HG03442 (cell line): Measurements from ENCODE around the gene RAB27A.

Source experiments
- ATAC-seq: cut with Tn5 transposase; IDR thresholded peaks from one replicate; pipeline ENCODE4 v1.9.1; 2021; ENCODE audit warnings: mild to moderate bottlenecking, moderate library complexity; ENCODE audit not compliant: unreplicated experiment

RAB27A gene

GRCh38 chr15:55230051-55230670, 59.5 kb downstream of the RAB27A start:
- ATAC-seq, result no peak

- no peak for ATAC-seq
Measured at GRCh38 chr15:55226127-55226526, 63.5 kb downstream of the RAB27A start.

GRCh38 chr15:55224892-55225291, 64.7 kb downstream of the RAB27A start:
- peak; percentile 40 for ATAC-seq

GRCh38 chr15:55222588-55222987, 67.0 kb downstream of the RAB27A start:
- ATAC-seq, result peak; percentile 54

DNA sequence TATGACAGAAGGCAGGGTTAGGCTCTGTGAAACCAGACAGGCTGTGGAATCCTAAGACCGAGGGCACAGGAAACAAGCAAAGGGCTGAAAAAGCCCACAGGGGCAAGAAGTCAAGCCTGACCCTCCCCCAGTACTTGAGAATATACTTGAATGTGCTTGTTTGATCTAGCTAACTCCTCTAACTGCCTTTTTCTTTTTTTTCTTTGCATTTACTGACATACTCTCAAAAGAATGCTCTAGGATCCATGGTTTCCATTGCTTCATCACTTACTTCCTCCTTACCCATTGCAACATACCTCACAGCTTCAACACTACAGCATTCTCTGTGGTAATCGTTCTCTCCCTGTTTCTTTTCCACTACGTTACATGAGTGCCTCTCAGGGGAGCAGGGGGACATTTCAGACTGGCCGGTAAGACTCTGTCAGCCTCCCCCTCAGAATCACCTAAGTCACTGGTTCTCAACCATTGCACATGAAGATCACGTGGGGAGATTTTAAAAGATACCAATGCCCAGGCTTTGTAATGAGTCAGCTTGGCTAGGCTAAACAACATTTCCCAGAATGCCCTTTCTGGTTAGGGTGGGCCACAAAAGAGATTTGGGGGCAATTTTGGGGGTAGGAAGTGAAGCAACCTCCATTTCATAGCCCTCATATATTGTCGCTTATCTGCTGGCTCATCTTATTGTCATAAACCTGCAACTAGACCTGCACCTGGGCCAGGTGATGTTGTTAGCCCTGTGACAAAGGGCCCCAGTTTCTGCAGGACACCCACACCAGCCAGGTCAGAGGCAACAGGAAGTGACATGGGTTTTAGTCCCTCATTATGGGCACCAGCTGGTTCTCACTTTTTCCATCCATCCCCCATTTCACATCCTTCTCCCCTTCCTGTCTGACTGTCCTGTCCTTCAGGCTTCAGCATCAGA, 68.3 kb downstream of the RAB27A start:
- peak; percentile 38 for ATAC-seq

DNA sequence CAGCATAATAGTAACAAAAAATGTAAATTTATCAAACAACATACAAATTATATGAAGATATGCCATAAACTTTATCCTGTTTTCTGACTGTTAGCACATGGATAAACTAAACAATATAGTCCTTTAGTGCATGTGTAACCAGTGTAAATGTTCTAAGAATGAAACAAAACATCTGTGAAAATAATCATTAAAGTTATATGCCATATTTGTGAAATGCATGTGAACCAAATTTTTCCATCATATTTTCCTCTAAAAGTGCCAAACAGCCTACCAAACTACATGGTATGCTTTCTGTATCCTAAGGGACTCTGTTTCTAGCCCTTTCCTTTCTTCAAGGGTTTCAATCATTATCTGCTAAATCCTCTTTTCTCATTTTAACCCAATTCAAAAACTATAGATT, 69.0 kb downstream of the RAB27A start:
- ATAC-seq, result no peak

GRCh38 chr15:55218056-55218455, 71.6 kb downstream of the RAB27A start:
- ATAC-seq, result no peak

- ATAC-seq, result no peak
Measured at GRCh38 chr15:55204464-55204863, 85.1 kb downstream of the RAB27A start.

GRCh38 chr15:55202206-55202605, 87.4 kb downstream of the RAB27A start:
- no peak for ATAC-seq

GRCh38 chr15:55198706-55199105, 90.9 kb downstream of the RAB27A start:
- no peak for ATAC-seq

- ATAC-seq, result no peak
Measured at GRCh38 chr15:55197719-55198118, 91.9 kb downstream of the RAB27A start.

DNA sequence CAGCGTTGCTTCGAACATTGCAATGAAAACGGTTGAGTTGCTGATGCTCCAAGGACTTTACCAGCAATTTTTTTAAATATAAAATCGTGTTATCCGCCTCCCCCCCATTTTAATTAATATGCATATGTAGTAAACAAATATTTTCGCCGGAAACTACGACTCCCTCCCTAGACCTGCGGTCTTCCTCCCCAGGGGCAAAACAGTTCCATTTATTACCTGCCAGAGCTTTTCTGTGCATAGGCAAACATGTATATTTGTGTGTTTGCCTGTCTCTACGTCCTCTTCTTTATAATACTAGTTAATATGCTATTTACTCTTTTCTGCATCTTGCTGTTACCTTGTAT, 92.3 kb downstream of the RAB27A start:
- peak; percentile 4 for ATAC-seq

DNA sequence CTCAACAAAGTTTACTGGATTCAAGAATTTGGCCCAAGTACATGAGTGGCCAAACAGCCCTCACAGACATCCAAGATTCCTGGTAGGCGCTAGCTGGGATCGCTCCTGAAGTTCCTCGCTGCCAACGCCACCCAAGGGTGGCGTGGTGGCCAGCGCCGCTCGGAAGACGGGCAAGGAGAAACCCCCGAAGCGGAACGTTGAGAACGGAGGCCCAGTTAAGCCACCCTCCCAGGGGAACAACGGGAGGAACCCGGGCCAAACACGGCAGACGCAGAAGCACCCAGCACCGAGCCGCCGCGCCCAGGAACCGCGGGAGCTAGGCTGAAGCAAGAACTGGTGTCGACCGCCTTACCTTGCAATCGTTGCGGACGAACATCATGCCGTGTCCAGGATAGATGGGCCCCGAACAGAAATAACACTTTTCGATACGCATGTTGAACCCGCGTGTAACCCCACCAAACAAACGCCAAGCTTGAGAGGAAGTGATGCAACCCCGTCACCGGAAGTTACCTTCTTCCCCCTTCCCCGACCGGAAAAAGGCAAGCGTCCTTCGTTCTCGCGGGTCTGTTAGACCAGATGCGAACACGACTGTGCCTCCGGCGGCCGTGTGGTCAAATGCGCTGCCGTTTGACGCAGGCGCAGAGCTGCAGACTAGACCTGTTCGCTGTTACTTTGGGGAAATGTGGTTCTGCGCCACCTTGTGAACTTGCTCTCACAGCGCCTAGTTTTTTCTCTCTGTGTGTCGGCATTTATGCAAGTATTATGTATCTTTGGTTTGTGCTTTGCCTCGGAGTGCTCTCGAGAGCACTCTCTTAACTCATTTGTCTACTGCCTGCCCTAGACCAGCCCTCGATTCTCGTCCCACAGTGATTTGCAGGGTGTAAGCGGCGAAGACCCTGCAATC, 92.9 kb downstream of the RAB27A start, which contains the start of gene RSL24D1:
RSL24D1 (minus strand) TSS at position 484 of the 904 bp plus-strand sequence; CDS start at position 433, 51 bp downstream.
- ATAC-seq, result peak; percentile 95

DNA sequence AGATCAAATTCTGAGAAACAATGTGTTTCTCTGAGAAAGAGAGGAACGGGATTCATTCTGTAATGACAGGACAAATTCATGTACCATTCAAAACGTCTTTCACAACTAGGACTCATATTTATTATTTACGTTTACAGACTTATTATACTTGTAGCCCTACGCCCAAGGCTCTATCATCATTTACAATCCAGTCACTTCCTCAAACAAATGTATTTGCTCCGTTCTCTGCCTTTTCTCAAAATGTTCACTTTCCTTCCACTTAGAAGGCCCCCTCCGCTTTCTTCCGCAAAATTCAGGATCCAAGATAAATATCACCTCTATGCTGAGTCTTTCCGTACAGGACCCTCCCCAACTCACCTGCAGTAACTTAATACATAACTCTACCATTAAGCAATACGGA, 93.6 kb downstream of the RAB27A start:
- no peak for ATAC-seq

GRCh38 chr15:55194256-55194655, 95.4 kb downstream of the RAB27A start:
- ATAC-seq, result no peak

GRCh38 chr15:55186331-55186730, 103.3 kb downstream of the RAB27A start:
- no peak for ATAC-seq

GRCh38 chr15:55183679-55184078, 105.9 kb downstream of the RAB27A start:
- no peak for ATAC-seq

DNA sequence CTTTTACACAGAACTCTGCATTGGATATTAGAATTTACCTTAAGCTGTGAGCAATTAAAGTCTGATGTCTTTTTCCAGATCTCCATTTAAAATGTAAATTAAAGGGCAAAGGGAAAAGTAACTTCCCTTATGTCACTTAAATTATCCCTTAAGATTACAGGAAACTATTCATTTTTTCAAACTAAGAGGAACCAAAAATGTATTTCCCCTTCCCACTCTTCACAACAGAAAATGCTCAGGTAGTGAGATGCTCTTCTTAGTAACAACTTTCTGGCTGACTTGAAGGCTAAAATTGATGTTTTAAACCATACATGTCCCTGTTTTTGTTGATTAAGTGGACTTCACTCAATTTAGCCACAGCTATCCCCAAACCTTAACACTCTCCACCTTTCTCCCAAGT, 110.5 kb downstream of the RAB27A start:
- ATAC-seq, result no peak

DNA sequence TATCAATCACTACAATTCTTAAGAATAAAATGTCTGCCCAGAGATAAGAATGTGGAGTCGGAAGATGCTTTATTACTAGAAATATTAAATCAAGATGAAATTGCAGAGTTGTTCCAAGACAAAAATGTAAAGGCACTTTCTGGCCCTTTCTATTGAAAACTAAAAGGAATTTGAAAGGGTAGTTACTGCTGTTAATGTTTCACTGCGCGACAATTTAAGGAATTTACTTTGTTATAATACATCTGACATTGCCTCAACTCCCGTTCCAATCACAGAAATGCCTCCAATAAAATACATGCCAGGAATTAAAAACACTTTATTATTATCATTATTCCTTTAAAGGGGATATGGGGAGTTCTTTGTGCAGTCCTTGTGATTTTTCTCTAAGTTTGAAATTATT, 119.3 kb downstream of the RAB27A start:
- no peak for ATAC-seq

GRCh38 chr15:55168350-55168974, 121.2 kb downstream of the RAB27A start:
- ATAC-seq, result peak; percentile 94

GRCh38 chr15:55164284-55164683, 125.3 kb downstream of the RAB27A start:
- ATAC-seq, result no peak
